OCI-LY3 (cell line): ENCODE results near the gene DCST1.

Experiments
- H2AFZ ChIP-seq: fragments of 200-600, 300-600 bp; shearing (Covaris generic); 2 replicates; pipeline ENCODE4 v1.6.0; 2014; ENCODE audit warnings: antibody characterized with exemption, low read depth, low read length
- H3K27ac ChIP-seq: fragments of 200-600, 300-600 bp; sonication (generic); 2 replicates; pipeline ENCODE4 v1.5.1; 2014; ENCODE audit warnings: mild to moderate bottlenecking, low read length, moderate library complexity, mixed read lengths
- H3K27me3 ChIP-seq: fragments of 200-600, 300-600 bp; sonication (generic); 2 replicates; pipeline ENCODE4 v1.6.1; 2014; ENCODE audit warnings: low read depth, low read length, mixed read lengths
- H3K36me3 ChIP-seq: fragments of 200-600, 300-600 bp; sonication (generic); replicated peaks from 2 replicates; pipeline ENCODE3; 2014; ENCODE audit warnings: low read depth, low read length, mixed read lengths
- H3K4me1 ChIP-seq: fragments of 300-600, 200-600 bp; sonication (generic); 2 replicates; pipeline ENCODE4 v1.6.1; 2014; ENCODE audit warnings: low read length, mixed read lengths
- H3K4me2 ChIP-seq: fragments of 200-600, 300-600 bp; sonication (generic); 2 replicates; pipeline ENCODE4 v1.6.1; 2014; ENCODE audit warnings: low read length, mixed read lengths
- H3K4me3 ChIP-seq: fragments of 300-600, 200-600 bp; sonication (generic); 2 replicates; pipeline ENCODE4 v1.5.1; 2014; ENCODE audit warnings: antibody characterized with exemption, mild to moderate bottlenecking, low read length, moderate library complexity
- H3K79me2 ChIP-seq: fragments of 300-600, 200-600 bp; shearing (Covaris generic); 2 replicates; pipeline ENCODE4 v1.6.1; 2014; ENCODE audit warnings: mild to moderate bottlenecking, low read length, mixed read lengths
- H3K9ac ChIP-seq: fragments of 300-600, 200-600 bp; shearing (Covaris generic); 2 replicates; pipeline ENCODE4 v1.6.0; 2014; ENCODE audit warnings: mild to moderate bottlenecking, low read length, moderate library complexity
- H3K9me3 ChIP-seq: fragments of 200-600, 300-600 bp; shearing (Covaris generic); 2 replicates; pipeline ENCODE4 v1.6.1; 2014; ENCODE audit warnings: low read length, mixed read lengths; ENCODE audit not compliant: insufficient read depth
- H4K20me1 ChIP-seq: fragments of 200-600, 300-600 bp; sonication (generic); 2 replicates; pipeline ENCODE4 v1.6.1; 2016; ENCODE audit warnings: low read length, mixed read lengths; ENCODE audit not compliant: insufficient read depth
- CTCF ChIP-seq: fragments of 200-600, 300-600 bp; sonication (generic); IDR thresholded peaks from 2 replicates; pipeline ENCODE4 v1.5.1; 2014; ENCODE audit warnings: antibody characterized with exemption, low read length, low read depth
- EZH2phosphoT487 ChIP-seq: fragments of 200-600 bp; shearing (Covaris generic); IDR thresholded peaks from 2 replicates; pipeline ENCODE4 v1.6.1; 2018; ENCODE audit warnings: antibody characterized with exemption, mixed run types, low read depth

DCST1 gene

GRCh38 chr1:155062702-155063411 is 29.2 kb downstream of the DCST1 start:
- Histone ChIP-seq H3K9me3 (no peaks in the 10 kb centered on the region), H3K27me3 (no peaks in the 10 kb centered on the region), H3K36me3 (peaks cover 13% of the 10 kb centered on the region), H2AFZ (peak overlapping the region; percentile 18; the same call in 1 of the 2 replicates), H3K4me2 (peak overlapping the region; percentile 91), H3K4me3 (peak overlapping the region; percentile 83), H4K20me1 (peaks cover 10% of the 10 kb centered on the region; the same call in 1 of the 2 replicates), H3K79me2 (peaks cover 13% of the 10 kb centered on the region), H3K9ac (peak overlapping the region; percentile 85; the same call in 1 of the 2 replicates), H3K4me1 (peaks cover 26% of the 10 kb centered on the region), H3K27ac (no peak overlapping the region)
- TF ChIP-seq EZH2phosphoT487 (no peak), CTCF (peak; percentile 56)

- H4K20me1 ChIP-seq: peaks cover 10% of the 10 kb centered on the region; the same call in 1 of the 2 replicates
- no peaks in the 10 kb centered on the region for H3K9me3 ChIP-seq
- peak within 1 kb of the TSS; percentile 91 for H3K4me2 ChIP-seq
- H3K79me2 ChIP-seq: peaks cover 13% of the 10 kb centered on the region
- TF ChIP-seq EZH2phosphoT487 (no peak), CTCF (no peak)
- H3K4me3 ChIP-seq: peak within 1 kb of the TSS; percentile 83
- H2AFZ ChIP-seq: peak within 1 kb of the TSS; percentile 22; the same call in 1 of the 2 replicates
- peak within 1 kb of the TSS; percentile 71 for H3K27ac ChIP-seq
- peaks cover 26% of the 10 kb centered on the region for H3K4me1 ChIP-seq
- peaks cover 16% of the 10 kb centered on the region for H3K36me3 ChIP-seq
- peak within 1 kb of the TSS; percentile 85 for H3K9ac ChIP-seq
- H3K27me3 ChIP-seq: no peaks in the 10 kb centered on the region
Measured at GRCh38 chr1:155063550-155064110, 30.0 kb downstream of the DCST1 start, which contains the start of gene EFNA4. EFNA4 (plus strand) TSS chr1:155063740; CDS start chr1:155063824, 84 bp downstream.

- H3K27me3 ChIP-seq: no peaks in the 10 kb centered on the region
- H3K9me3 ChIP-seq: no peaks in the 10 kb centered on the region
- peak overlapping the region; percentile 85 for H3K9ac ChIP-seq
- H4K20me1 ChIP-seq: peaks cover 10% of the 10 kb centered on the region; the same call in 1 of the 2 replicates
- 0 out of 2 replicates have a peak overlapping the region, but pooled peaks have one; percentile 22 for H2AFZ ChIP-seq
- H3K4me1 ChIP-seq: peaks cover 26% of the 10 kb centered on the region
- H3K79me2 ChIP-seq: peaks cover 13% of the 10 kb centered on the region
- H3K4me2 ChIP-seq: peak overlapping the region; percentile 91
- peak overlapping the region; percentile 83 for H3K4me3 ChIP-seq
- TF ChIP-seq EZH2phosphoT487 (no peak), CTCF (no peak)
- H3K27ac ChIP-seq: peak overlapping the region; percentile 71
- H3K36me3 ChIP-seq: peaks cover 22% of the 10 kb centered on the region
Measured at GRCh38 chr1:155064111-155064831, 30.6 kb downstream of the DCST1 start.
